Measurements from ENCODE around the gene HSD17B4. TPM values are rescaled to one million over a fixed set of nuclear protein-coding genes. Genes with fewer than 3 reads are reported as not detected.
A peak's percentile ranks its signal among the peaks of the same experiment; 100 is the strongest.

The HSD17B4 gene
- total and polyA plus RNA-seq, 2 of the 13 experiments (the other 11 are each of a cell fraction or from before 2014, with no cell fraction given) = 178 to 399 TPM

- TF ChIP-seq ZNF180 (CRISPR knock-in tag; IDR thresholded peaks at IDR 0.05; ENCODE audit: borderline replicate concordance, low read depth) = no peak
- TF ChIP-seq ZFP91 (CRISPR knock-in tag; IDR thresholded peaks at IDR 0.05; ENCODE audit: borderline replicate concordance) = peak; percentile 92
- TF ChIP-seq SMC3 (IDR thresholded peaks at IDR 0.05; ENCODE audit: low read length) = 0 out of 2 replicates have a peak, but pooled peaks have one; percentile 14
- TF ChIP-seq ZNF503 (CRISPR knock-in tag; IDR thresholded peaks at IDR 0.05) = no peak; the same call in 1 of the 2 replicates
- TF ChIP-seq DR1 (CRISPR knock-in tag; IDR thresholded peaks at IDR 0.05) = no peak; the same call in 1 of the 2 replicates
- peak; percentile 78; the same call in 1 of the 2 replicates for TF ChIP-seq ZNF598 (CRISPR knock-in tag; IDR thresholded peaks at IDR 0.05; ENCODE audit: borderline replicate concordance)
- TF ChIP-seq SYNCRIP (IDR thresholded peaks at IDR 0.05; ENCODE audit: insufficient read depth, low read depth, low read length) = no peak
- TF ChIP-seq PHF20 (CRISPR knock-in tag; IDR thresholded peaks at IDR 0.05) = no peak
- no peak for TF ChIP-seq GLI4 (CRISPR knock-in tag; IDR thresholded peaks at IDR 0.05; ENCODE audit: borderline replicate concordance)
- no peak for TF ChIP-seq HBP1 (CRISPR knock-in tag; IDR thresholded peaks at IDR 0.05; ENCODE audit: low read depth)
- peak; percentile 43; the same call in 1 of the 2 replicates for TF ChIP-seq MXD1 (CRISPR knock-in tag; IDR thresholded peaks at IDR 0.05)
- TF ChIP-seq GABPB1 (CRISPR knock-in tag; IDR thresholded peaks at IDR 0.05) = peak; percentile 81
- TF ChIP-seq BCLAF1 (IDR thresholded peaks at IDR 0.05) = no peak
- no peak for TF ChIP-seq ZNF260 (CRISPR knock-in tag; IDR thresholded peaks at IDR 0.05; ENCODE audit: borderline replicate concordance, low read depth)
- TF ChIP-seq MTA1 (CRISPR knock-in tag; IDR thresholded peaks at IDR 0.05; ENCODE audit: borderline replicate concordance) = peak; percentile 78
- TF ChIP-seq THAP7 (CRISPR knock-in tag; IDR thresholded peaks at IDR 0.05) = no peak
- TF ChIP-seq NCOA5 (CRISPR knock-in tag; IDR thresholded peaks at IDR 0.05) = no peak
- TF ChIP-seq ZSCAN29 (CRISPR knock-in tag; conservative IDR thresholded peaks at IDR 0.05) = no peak; the same call in 1 of the 2 replicates
- TF ChIP-seq NCOA2 (CRISPR knock-in tag; IDR thresholded peaks at IDR 0.05) = peak; percentile 88
- TF ChIP-seq KDM6A (CRISPR knock-in tag; IDR thresholded peaks at IDR 0.05; ENCODE audit: low read depth) = no peak
Measured at GRCh38 chr5:119452373-119453039, at the start of gene HSD17B4 (continued).
